Activated CD8-positive, alpha-beta memory T cell treated with anti-CD3 and anti-CD28 coated beads for 36 hours (primary cell): Measurements from ENCODE around the gene ADCY4. TPM values are rescaled to one million over a fixed set of nuclear protein-coding genes. Genes with fewer than 3 reads are reported as not detected.
"Not testable (repeated sequence)": the region's sequence is repeated elsewhere in the genome, so short reads cannot be mapped to it uniquely, and the experiment has no call there.

Experiments
- CTCF ChIA-PET: fragments of 350-600 bp; sonication (Branson Sonifier 250); formaldehyde crosslinking; loops from one replicate; lab custom pipeline; 2021; ENCODE audit warnings: antibody characterized with exemption; lab: Charles Lee
- POLR2A ChIA-PET: fragments of 350-600 bp; sonication (Branson Sonifier 250); formaldehyde crosslinking; loops from one replicate; lab custom pipeline; 2021; ENCODE audit warnings: antibody characterized with exemption; lab: Charles Lee
- total RNA-seq, 2 experiments: library from RNA; stranded (reverse); gene quantifications; one replicate each; pipeline ENCODE4 v1.2.3, GENCODE V29; 2021

The ADCY4 gene
- total RNA-seq, result 1 to 10 TPM in 1 of 2 experiments, under 1 TPM in 1; 0.78 to 1.3 TPM

- CTCF ChIA-PET, result interaction anchor here (1.2 to 17.7 kb wide), 10 partner anchors 11 to 139 kb away, joined by 3 to 334 read pairs (median 8); partner anchors contain the start of genes CBLN3, CIDEB, KHNYN and LTB4R
- POLR2A ChIA-PET, result interaction anchor here (0.7 to 2.4 kb wide), 2 partner anchors 96 to 99 kb away, joined by 3 to 37 read pairs; partner anchors contain the start of genes CBLN3 and KHNYN
Measured at GRCh38 chr14:24334431-24335291, at the start of gene ADCY4. ADCY4 (minus strand) TSS chr14:24335071; CDS start chr14:24334652, 419 bp downstream.

- ChIA-PET CTCF (no interaction called here), POLR2A (interaction anchor here (0.6 kb wide), 1 partner anchor 16 kb away, joined by 3 read pairs; the partner anchor contains the start of gene NFATC4)
Measured at GRCh38 chr14:24384169-24384568, 49.3 kb upstream of the ADCY4 start.

GRCh38 chr14:24382064-24382371, 47.1 kb upstream of the ADCY4 start:
- POLR2A ChIA-PET, result no interaction called here
- CTCF ChIA-PET, result no interaction called here

GRCh38 chr14:24381363-24382063, 46.6 kb upstream of the ADCY4 start:
- ChIA-PET CTCF (no interaction called here), POLR2A (no interaction called here)

- POLR2A ChIA-PET, result interaction anchor here (0.5 kb wide), 1 partner anchor 14 kb away, joined by 3 read pairs; no protein-coding TSS in a partner anchor
Measured at GRCh38 chr14:24379907-24380730, 45.2 kb upstream of the ADCY4 start.

GRCh38 chr14:24378981-24379906, 44.4 kb upstream of the ADCY4 start:
- POLR2A ChIA-PET, result interaction anchor here (0.5 kb wide), 1 partner anchor 13 kb away, joined by 3 read pairs; no protein-coding TSS in a partner anchor

More at GRCh38 chr14:24379907-24380730, 45.2 kb upstream of the ADCY4 start:
- CTCF ChIA-PET, result interaction anchor here (1.0 to 1.6 kb wide), 2 partner anchors 32 to 52 kb away, joined by 4 to 6 read pairs; no protein-coding TSS in a partner anchor

GRCh38 chr14:24378327-24378726, 43.5 kb upstream of the ADCY4 start:
- CTCF ChIA-PET, result interaction anchor here (0.6 to 1.7 kb wide), 2 partner anchors 13 to 58 kb away, joined by 3 to 4 read pairs; no protein-coding TSS in a partner anchor
- POLR2A ChIA-PET, result no interaction called here

More at GRCh38 chr14:24378981-24379906, 44.4 kb upstream of the ADCY4 start:
- CTCF ChIA-PET, result interaction anchor here (0.7 to 1.6 kb wide), 3 partner anchors 33 to 52 kb away, joined by 3 to 6 read pairs (median 4); partner anchors contain the start of gene ADCY4

GRCh38 chr14:24377657-24378056, 42.8 kb upstream of the ADCY4 start:
- ChIA-PET CTCF (interaction anchor here (0.6 to 1.7 kb wide), 2 partner anchors 12 to 59 kb away, joined by 3 to 4 read pairs; no protein-coding TSS in a partner anchor), POLR2A (no interaction called here)

- POLR2A ChIA-PET, result no interaction called here
- CTCF ChIA-PET, result interaction anchor here (1.7 kb wide), 1 partner anchor 59 kb away, joined by 4 read pairs; no protein-coding TSS in a partner anchor
Measured at GRCh38 chr14:24377126-24377525, 42.3 kb upstream of the ADCY4 start.

GRCh38 chr14:24376448-24377070, 41.7 kb upstream of the ADCY4 start:
- ChIA-PET CTCF (interaction anchor here (1.7 kb wide), 1 partner anchor 60 kb away, joined by 4 read pairs; no protein-coding TSS in a partner anchor), POLR2A (no interaction called here)

- ChIA-PET CTCF (interaction anchor here (0.6 kb wide), 1 partner anchor 64 kb away, joined by 3 read pairs; no protein-coding TSS in a partner anchor), POLR2A (no interaction called here)
Measured at GRCh38 chr14:24372701-24373416, 38.0 kb upstream of the ADCY4 start.

GRCh38 chr14:24371605-24372004, 36.7 kb upstream of the ADCY4 start:
- CTCF ChIA-PET, result interaction anchor here (1.5 kb wide), 1 partner anchor 60 kb away, joined by 3 read pairs; no protein-coding TSS in a partner anchor
- POLR2A ChIA-PET, result not testable (repeated sequence)

GRCh38 chr14:24370748-24371147, 35.9 kb upstream of the ADCY4 start:
- CTCF ChIA-PET, result interaction anchor here (1.1 to 1.5 kb wide), 2 partner anchors 37 to 61 kb away, joined by 3 read pairs; no protein-coding TSS in a partner anchor
- POLR2A ChIA-PET, result no interaction called here

GRCh38 chr14:24369907-24370687, 35.2 kb upstream of the ADCY4 start:
- CTCF ChIA-PET, result interaction anchor here (0.9 to 1.5 kb wide), 4 partner anchors 28 to 62 kb away, joined by 3 read pairs; no protein-coding TSS in a partner anchor
- POLR2A ChIA-PET, result no interaction called here

- POLR2A ChIA-PET, result no interaction called here
- CTCF ChIA-PET, result interaction anchor here (0.9 to 1.2 kb wide), 2 partner anchors 27 to 42 kb away, joined by 3 read pairs; no protein-coding TSS in a partner anchor
Measured at GRCh38 chr14:24369463-24369862, 34.6 kb upstream of the ADCY4 start.
